Omental fat pad (tissue), 4 donors: ENCODE data around the gene DCK. TPM values are rescaled to one million over a fixed set of nuclear protein-coding genes. Genes with fewer than 3 reads are reported as not detected.
"Not testable (repeated sequence)": the region's sequence is repeated elsewhere in the genome, so short reads cannot be mapped to it uniquely, and the experiment has no call there.

Experiments used
- ATAC-seq: fragments of 150-250 bp; one replicate; pipeline ENCODE4 v1.9.1; 2016; ENCODE audit warnings: mild to moderate bottlenecking, moderate library complexity; ENCODE audit not compliant: low FRiP score
- DNase-seq: peaks from one replicate; pipeline ENCODE4 v3.0.0-alpha.2; 2019; ENCODE audit warnings: low spot score
- total RNA-seq, 4 donors: library from RNA; depleted of rRNA; stranded (reverse); fragments of >200 nt; gene quantifications; one replicate each; pipeline ENCODE4 v1.1.0, GENCODE V29; 2016
- TF ChIP-seq, protein P1 (sequence below), 3 donors: fragments of 450-650 bp; IDR thresholded peaks; one replicate each; pipeline ENCODE4 v1.5.1; 2016 to 2017; ENCODE audit warnings: antibody characterized with exemption in 3 of 3, mild to moderate bottlenecking in 3 of 3, moderate library complexity in 2 of 3

DCK gene
- total RNA-seq, 4 donors from 2014 or later = 9.8 to 21.9 (median 14.2) TPM

- TF ChIP-seq, protein P1, sequence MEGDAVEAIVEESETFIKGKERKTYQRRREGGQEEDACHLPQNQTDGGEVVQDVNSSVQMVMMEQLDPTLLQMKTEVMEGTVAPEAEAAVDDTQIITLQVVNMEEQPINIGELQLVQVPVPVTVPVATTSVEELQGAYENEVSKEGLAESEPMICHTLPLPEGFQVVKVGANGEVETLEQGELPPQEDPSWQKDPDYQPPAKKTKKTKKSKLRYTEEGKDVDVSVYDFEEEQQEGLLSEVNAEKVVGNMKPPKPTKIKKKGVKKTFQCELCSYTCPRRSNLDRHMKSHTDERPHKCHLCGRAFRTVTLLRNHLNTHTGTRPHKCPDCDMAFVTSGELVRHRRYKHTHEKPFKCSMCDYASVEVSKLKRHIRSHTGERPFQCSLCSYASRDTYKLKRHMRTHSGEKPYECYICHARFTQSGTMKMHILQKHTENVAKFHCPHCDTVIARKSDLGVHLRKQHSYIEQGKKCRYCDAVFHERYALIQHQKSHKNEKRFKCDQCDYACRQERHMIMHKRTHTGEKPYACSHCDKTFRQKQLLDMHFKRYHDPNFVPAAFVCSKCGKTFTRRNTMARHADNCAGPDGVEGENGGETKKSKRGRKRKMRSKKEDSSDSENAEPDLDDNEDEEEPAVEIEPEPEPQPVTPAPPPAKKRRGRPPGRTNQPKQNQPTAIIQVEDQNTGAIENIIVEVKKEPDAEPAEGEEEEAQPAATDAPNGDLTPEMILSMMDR (IDR thresholded peaks at IDR 0.05) = no peak
- DNase-seq (no peak), ATAC-seq (no peak)
Measured at GRCh38 chr4:70997546-70997945, 4.1 kb downstream of the DCK start.

DNA sequence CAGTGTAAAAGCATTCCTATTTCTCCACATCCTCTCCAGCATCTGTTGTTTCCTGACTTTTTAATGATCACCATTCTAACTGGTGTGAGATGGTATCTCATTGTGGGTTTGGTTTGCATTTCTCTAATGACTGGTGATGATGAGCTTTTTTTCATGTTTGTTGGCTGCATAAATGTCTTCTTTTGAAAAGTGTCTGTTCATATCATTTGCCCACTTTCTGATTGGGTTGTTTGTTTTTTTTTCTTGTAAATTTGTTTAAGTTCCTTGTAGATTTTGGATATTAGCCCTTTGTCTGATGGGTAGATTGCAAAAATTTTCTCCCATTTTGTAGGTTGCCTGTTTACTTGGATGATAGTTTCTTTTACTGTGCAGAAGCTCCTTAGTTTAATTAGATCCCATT lies 6.2 kb downstream of the DCK start:
- ATAC-seq, DNase-seq: not testable (repeated sequence)

- ATAC-seq, DNase-seq: not testable (repeated sequence)
Measured at GRCh38 chr4:71001363-71001762, 7.9 kb downstream of the DCK start.

- DNase-seq (no peak), ATAC-seq (no peak)
- TF ChIP-seq, protein P1 (IDR thresholded peaks at IDR 0.05) = no peak
Measured at GRCh38 chr4:71004281-71004851, 10.9 kb downstream of the DCK start.

DNA sequence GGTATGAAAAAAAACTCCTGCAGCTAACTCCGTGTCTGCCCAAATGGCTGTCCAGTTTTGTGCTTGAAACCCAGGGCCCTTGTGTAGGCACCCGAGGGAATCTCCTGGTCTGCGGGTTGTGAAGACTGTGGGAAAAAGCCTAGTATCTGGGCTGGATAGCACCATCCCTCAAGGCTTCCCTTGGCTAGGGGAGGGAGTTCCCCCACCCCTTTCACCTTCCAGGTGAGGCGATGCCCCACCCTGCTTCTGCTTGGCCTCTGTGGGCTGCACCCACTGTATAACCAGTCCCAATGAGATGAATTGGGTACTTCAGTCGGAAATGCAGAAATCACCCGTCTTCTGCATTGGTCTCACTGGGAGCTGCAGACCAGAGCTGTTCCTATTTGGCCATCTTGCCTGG lies 11.6 kb downstream of the DCK start:
- DNase-seq, ATAC-seq: not testable (repeated sequence)

DNA sequence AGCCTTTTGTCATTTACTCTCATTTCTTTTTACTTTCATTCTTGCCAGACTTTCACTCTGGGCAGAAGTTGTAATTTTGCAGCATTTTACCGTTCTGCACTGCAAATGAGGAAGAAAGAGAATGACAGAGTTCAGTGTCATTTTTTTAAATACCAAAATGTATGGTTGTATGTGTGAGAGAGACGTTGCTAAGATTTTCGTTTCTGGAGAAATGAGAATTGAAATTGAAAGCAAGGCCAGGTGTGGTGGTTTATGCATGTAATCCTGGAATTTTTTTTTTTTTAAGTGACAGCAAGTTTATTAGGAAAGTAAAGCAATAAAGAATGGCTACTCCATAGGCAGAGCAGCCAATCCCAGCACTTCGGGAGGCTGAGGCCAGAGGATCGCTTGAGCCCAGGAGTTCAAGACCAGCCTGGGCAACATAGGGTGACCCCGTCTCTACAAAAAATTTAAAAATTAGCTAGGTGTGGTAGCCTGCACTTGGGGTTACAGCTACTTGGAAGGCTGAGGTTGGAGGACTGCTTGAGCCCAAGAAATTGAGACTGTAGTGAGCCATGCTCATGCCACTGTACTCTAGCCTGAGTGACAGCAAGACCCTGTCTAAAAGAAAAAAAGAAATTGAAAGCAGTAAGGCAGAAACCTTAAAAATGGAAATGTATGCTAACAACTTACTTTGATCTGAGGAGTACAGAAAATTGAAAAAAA lies 12.9 kb downstream of the DCK start:
- ATAC-seq = no peak
- TF ChIP-seq, protein P1 (IDR thresholded peaks at IDR 0.05) = no peak

GRCh38 chr4:71008196-71008595 lies 14.7 kb downstream of the DCK start:
- no peak for DNase-seq

More for the DNA sequence above, 12.9 kb downstream of the DCK start:
- no peak for DNase-seq

GRCh38 chr4:71009086-71009485 lies 15.6 kb downstream of the DCK start:
- no peak for ATAC-seq
- no peak for DNase-seq
- TF ChIP-seq, protein P1 (IDR thresholded peaks at IDR 0.05) = no peak

More at GRCh38 chr4:71008196-71008595, 14.7 kb downstream of the DCK start:
- TF ChIP-seq, protein P1 (IDR thresholded peaks at IDR 0.05) = no peak
- no peak for ATAC-seq
